GM23338 (cell line): ENCODE measurements around the gene UPF2.

Experiments
- CTCF ChIP-seq, 2 experiments: fragments of 200-600 bp in 1 of 2; sonication (generic) in 1 of 2; conservative IDR thresholded peaks; 2 replicates each; pipeline versions ENCODE4 v1.5.1 to v1.6.1; 2016 to 2017; ENCODE audit warnings: antibody characterized with exemption in 2 of 2, low read depth in 2 of 2, mild to moderate bottlenecking in 2 of 2, moderate library complexity in 1 of 2
- EZH2 ChIP-seq: fragments of 200-600 bp; sonication (generic); IDR thresholded peaks from one replicate; pipeline ENCODE4 v1.8.0; 2017; ENCODE audit warnings: antibody characterized with exemption, mild to moderate bottlenecking, low read depth; ENCODE audit not compliant: unreplicated experiment
- POLR2AphosphoS5 ChIP-seq: IDR thresholded peaks from 2 replicates; pipeline ENCODE4 v1.6.1; 2016; ENCODE audit warnings: antibody characterized with exemption, low read depth
- REST ChIP-seq: IDR thresholded peaks from one replicate; pipeline ENCODE4 v1.6.1; 2018; ENCODE audit warnings: antibody characterized with exemption; ENCODE audit not compliant: unreplicated experiment

- no peak for TF ChIP-seq EZH2
- TF ChIP-seq CTCF (conservative IDR thresholded peaks at IDR 0.05; ENCODE audit: low read depth in 2 of 2), result no peak
- no peak for TF ChIP-seq REST
- no peak for TF ChIP-seq POLR2AphosphoS5
These were observed 23.2 kb downstream of the UPF2 start for GRCh38 chr10:12019283-12019971.
